Glutamatergic neuron (in vitro differentiated cells): ENCODE data around the gene CCDC178. TPM values are rescaled to one million over a fixed set of nuclear protein-coding genes. Genes with fewer than 3 reads are reported as not detected.

Experiments used
- DNase-seq: peaks from one replicate; pipeline ENCODE4 v3.0.0; 2022
- H3K27ac Mint-ChIP-seq: one replicate; pipeline ENCODE4 v1.8.0; 2020; ENCODE audit warnings: mild to moderate bottlenecking, mixed read lengths, inconsistent platforms; ENCODE audit not compliant: unreplicated experiment
- H3K27me3 Mint-ChIP-seq: one replicate; pipeline ENCODE4 v1.8.0; 2020; ENCODE audit warnings: mild to moderate bottlenecking, moderate library complexity, mixed read lengths, inconsistent platforms; ENCODE audit not compliant: unreplicated experiment
- H3K36me3 Mint-ChIP-seq: one replicate; pipeline ENCODE4 v1.8.0; 2020; ENCODE audit warnings: mild to moderate bottlenecking, mixed read lengths, inconsistent platforms; ENCODE audit not compliant: unreplicated experiment
- H3K4me1 Mint-ChIP-seq: one replicate; pipeline ENCODE4 v1.8.0; 2020; ENCODE audit warnings: mild to moderate bottlenecking, low read depth, mixed read lengths, inconsistent platforms; ENCODE audit not compliant: unreplicated experiment
- H3K4me3 Mint-ChIP-seq: one replicate; pipeline ENCODE4 v1.8.0; 2020; ENCODE audit warnings: mild to moderate bottlenecking, mixed read lengths, inconsistent platforms; ENCODE audit not compliant: unreplicated experiment
- H3K9me3 Mint-ChIP-seq: one replicate; pipeline ENCODE4 v1.8.0; 2020; ENCODE audit warnings: mild to moderate bottlenecking, moderate library complexity, mixed read lengths, inconsistent platforms; ENCODE audit not compliant: unreplicated experiment
- total RNA-seq: library from RNA; stranded (reverse); fragmentation: NEBNext Ultra II Directional; extraction: Animal tissue kit (Norgen Biotek cat#: 25700); gene quantifications from one replicate; pipeline ENCODE4 v1.2.1, GENCODE V29; 2021; ENCODE audit not compliant: unreplicated experiment
- TF ChIP-seq, protein P1 (sequence below): fragments of 200-600 bp; sonication (generic); IDR thresholded peaks from one replicate; pipeline ENCODE4 v1.5.0; 2021; ENCODE audit not compliant: partially characterized antibody, unreplicated experiment

The CCDC178 gene
- total RNA-seq, 1 donor from 2014 or later = not detected

DNA sequence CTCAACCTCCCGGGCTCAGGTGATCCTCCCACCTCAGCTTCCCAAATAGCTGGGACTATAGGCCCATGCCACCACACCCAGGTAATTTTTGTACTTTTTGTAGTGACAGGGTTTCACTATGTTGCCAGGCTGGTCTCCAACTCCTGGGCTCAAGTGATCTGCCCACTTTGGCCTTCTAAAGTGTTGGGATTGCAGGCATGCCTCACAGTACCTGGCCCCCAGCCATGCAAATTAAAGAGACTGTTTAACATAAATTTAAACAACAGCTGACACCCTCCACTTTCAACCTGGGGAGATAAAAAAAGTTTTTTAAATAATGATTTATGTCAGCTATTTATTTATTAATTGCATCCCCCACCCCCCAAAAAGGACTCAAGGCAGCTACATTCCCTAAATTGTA lies 234.7 kb downstream of the CCDC178 start:
- H3K27ac Mint-ChIP-seq = no peak overlapping the region
- DNase-seq = no peak
- no peaks in the 10 kb centered on the region for H3K27me3 Mint-ChIP-seq
- H3K4me3 Mint-ChIP-seq = no peak overlapping the region
- H3K4me1 Mint-ChIP-seq = no peaks in the 10 kb centered on the region
- TF ChIP-seq, protein P1, sequence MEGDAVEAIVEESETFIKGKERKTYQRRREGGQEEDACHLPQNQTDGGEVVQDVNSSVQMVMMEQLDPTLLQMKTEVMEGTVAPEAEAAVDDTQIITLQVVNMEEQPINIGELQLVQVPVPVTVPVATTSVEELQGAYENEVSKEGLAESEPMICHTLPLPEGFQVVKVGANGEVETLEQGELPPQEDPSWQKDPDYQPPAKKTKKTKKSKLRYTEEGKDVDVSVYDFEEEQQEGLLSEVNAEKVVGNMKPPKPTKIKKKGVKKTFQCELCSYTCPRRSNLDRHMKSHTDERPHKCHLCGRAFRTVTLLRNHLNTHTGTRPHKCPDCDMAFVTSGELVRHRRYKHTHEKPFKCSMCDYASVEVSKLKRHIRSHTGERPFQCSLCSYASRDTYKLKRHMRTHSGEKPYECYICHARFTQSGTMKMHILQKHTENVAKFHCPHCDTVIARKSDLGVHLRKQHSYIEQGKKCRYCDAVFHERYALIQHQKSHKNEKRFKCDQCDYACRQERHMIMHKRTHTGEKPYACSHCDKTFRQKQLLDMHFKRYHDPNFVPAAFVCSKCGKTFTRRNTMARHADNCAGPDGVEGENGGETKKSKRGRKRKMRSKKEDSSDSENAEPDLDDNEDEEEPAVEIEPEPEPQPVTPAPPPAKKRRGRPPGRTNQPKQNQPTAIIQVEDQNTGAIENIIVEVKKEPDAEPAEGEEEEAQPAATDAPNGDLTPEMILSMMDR = no peak
- H3K36me3 Mint-ChIP-seq = no peaks in the 10 kb centered on the region
- H3K9me3 Mint-ChIP-seq = no peaks in the 10 kb centered on the region

DNA sequence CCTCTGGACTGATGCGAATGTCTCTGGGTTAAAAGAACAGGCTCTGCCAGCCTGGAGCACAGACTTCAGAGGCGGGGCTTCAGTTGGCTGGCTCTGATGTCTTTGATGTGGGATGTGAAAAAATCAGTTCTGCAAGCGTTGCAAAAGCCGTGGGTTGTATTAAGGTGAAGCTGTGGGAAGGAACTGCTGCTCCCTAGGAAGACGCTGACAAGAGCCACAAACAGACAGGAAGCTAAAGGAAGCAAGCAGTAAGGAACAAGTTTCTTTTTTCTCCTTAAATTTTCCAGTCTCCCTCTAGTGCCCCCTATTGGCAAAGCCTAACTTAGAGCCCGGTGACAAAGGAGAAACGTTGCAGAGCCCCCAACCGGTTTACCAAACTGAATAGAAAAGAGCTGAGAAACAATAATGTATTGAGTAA lies 239.0 kb downstream of the CCDC178 start:
- Mint-ChIP-seq H3K36me3 (no peaks in the 10 kb centered on the region), H3K27ac (no peak overlapping the region), H3K4me1 (no peaks in the 10 kb centered on the region), H3K9me3 (no peaks in the 10 kb centered on the region), H3K4me3 (no peak overlapping the region), H3K27me3 (no peaks in the 10 kb centered on the region)
- TF ChIP-seq, protein P1 = peak; percentile 73
- DNase-seq = peak; percentile 36

DNA sequence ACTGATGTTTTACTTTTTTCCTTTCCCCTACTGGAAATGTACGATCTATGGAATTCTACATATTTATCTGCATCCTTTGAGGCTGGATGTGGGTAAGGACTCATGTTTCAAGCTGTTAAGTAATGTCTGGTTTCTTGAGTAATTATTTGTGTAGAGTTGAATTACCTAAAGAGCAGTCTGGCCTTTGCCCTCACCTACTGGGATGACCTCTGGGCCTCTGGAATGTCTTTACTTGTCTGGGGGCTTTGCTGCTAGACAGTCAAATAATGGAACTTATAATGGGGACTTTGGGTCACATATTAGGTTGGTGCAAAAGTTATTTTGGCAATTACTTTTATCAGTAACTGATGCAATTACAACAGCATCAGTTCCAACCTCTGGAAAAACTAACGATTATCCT lies 244.7 kb downstream of the CCDC178 start:
- TF ChIP-seq, protein P1 = no peak
- Mint-ChIP-seq H3K4me3 (no peak overlapping the region), H3K36me3 (no peaks in the 10 kb centered on the region), H3K4me1 (no peaks in the 10 kb centered on the region), H3K9me3 (no peaks in the 10 kb centered on the region), H3K27me3 (no peaks in the 10 kb centered on the region), H3K27ac (no peak overlapping the region)
- DNase-seq = no peak

DNA sequence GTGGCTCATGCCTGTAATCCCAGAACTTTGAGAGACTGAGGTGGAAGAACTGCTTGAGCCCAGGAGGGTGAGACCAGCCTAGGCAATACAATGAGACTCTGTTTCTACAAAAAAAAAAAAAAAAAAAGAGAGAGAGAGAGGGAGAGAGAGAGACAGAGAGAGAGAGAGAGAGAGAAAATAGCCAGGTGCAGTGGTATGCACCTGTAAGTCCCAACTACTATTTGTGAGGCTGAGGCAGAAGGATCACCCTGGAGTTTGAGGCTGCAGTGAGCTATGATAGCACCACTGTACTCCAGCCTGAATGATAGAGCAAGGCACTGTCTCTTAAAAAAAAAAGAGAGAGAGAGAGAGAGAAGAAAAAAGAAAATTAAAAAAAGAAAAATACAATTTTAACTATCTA lies 245.7 kb downstream of the CCDC178 start:
- H3K27ac Mint-ChIP-seq = no peak overlapping the region
- H3K4me1 Mint-ChIP-seq = no peaks in the 10 kb centered on the region
- no peak for DNase-seq
- TF ChIP-seq, protein P1 = no peak
- H3K36me3 Mint-ChIP-seq = no peaks in the 10 kb centered on the region
- H3K9me3 Mint-ChIP-seq = no peaks in the 10 kb centered on the region
- H3K27me3 Mint-ChIP-seq = no peaks in the 10 kb centered on the region
- no peak overlapping the region for H3K4me3 Mint-ChIP-seq

DNA sequence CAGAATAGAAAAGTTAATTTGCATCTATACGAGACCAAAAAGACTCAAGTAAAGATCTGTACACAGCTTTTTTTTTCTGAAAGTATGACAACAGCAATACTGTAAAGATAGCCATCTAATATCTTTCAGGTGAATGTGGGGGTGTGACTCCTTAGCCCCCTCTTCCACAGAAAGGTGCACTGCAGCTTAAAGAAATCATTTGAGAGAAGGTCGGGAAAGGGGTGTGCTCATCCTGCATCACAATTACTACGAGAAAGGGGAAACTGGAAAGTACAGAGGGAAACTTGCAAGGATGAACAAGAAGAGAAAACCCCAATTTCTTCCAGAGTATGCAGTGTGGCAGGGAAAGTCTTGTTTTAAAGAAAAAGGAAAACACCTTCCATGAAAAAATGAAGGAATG lies 255.6 kb downstream of the CCDC178 start:
- Mint-ChIP-seq H3K4me1 (no peaks in the 10 kb centered on the region), H3K36me3 (no peaks in the 10 kb centered on the region)
- no peak for DNase-seq

More for the DNA sequence above, 255.6 kb downstream of the CCDC178 start:
- Mint-ChIP-seq H3K27me3 (peaks cover 2% of the 10 kb centered on the region), H3K4me3 (no peak overlapping the region), H3K27ac (no peak overlapping the region), H3K9me3 (no peaks in the 10 kb centered on the region)
- TF ChIP-seq, protein P1 = no peak
